GM03348 (cell line): ENCODE measurements around the gene CD52.

Experiments used
- DNase-seq: peaks from one replicate; pipeline ENCODE4 v3.0.0; 2012; ENCODE audit warnings: low spot score

Gene CD52, protein sequence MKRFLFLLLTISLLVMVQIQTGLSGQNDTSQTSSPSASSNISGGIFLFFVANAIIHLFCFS

DNA sequence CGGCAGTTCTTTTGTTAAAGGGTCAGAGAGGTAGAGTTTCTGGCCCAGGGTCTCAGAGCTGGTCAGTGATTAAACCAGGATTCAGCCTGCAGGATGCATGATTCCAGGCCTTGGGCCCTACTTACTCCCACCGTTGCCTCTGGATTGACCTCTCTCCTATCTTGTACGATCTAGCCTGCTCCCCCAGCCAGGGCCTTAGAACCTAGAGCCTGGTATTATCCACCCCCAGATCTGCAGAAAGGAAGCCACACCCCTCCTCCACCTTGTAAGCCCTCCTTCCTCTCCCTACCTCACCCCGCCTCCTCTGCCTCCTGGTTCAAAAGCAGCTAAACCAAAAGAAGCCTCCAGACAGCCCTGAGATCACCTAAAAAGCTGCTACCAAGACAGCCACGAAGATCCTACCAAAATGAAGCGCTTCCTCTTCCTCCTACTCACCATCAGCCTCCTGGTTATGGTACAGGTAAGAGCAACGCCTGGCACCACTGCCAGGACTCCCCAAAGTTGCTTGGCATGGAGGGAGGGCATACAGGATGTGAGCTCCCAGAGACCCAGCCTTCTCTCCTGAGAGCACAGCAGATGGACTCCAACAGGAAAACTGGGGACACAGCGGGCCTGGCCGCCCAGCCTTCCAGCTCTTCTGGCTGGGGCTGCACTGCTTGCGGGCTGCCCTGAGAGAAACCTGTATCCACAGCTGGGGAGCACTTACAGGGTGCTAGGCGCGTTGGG, at the start of gene CD52:
TSS of gene CD52 (plus strand) at position 347 of the 726 bp plus-strand sequence. CDS start at position 407, 60 bp downstream.
- DNase-seq, result no peak

DNA sequence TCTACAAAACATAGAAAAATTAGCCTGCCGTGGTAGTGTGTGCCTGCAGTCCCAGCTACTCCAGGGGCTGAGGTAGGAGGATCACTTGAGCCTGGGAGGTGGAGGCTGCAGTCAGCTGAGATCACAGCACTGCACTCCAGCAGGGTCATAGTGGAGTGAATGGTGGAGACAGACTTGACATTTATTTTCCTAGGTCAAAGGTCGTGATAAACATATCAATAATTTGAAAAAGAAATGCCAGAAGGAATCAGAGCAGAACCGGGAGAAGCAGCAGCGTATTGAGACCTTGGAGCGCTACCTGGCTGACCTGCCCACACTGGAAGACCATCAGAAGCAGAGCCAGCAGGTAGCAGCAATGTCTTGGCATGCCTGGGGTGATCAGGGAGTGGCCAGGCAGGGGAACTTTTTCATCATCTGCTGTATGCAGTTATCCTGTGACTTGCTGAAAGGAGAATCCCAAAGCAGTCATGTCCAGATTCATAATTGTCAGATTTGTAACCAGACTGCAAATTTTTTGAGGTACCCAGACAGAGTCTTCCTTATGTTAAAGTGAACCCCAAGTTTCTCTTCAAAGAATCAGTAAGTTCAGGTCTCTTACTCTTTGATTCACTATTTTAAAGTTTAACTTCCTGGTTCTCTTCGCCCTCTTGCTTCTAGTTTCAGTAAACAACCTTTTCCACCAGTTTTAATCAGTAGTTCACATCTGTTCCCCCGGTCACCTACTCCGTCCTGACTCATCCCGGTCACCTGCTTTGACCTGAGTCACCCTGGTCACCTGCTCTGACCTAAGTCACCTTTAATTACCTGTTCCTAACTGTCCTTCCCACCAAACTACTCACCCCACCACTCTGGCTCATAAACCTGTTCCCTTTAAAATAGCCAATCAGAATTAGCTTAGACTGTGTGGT, 49.2 kb upstream of the CD52 start:
- DNase-seq, result no peak

DNA sequence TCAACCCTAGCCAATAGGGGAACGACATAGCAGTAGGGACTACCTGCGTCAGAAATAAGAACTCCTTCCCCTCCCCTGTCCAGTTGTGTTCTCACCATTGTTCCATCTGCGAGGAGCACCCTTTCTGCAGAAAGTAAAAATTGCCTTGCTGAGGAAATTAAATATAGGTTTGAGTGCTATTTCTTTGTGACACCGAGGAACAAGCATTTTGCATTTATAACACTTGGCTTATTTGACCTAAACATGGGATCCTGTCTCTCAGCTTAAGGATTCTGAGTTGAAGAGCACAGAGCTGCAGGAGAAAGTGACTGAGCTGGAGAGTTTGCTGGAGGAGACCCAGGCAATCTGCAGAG, 48.6 kb upstream of the CD52 start:
- no peak for DNase-seq

DNA sequence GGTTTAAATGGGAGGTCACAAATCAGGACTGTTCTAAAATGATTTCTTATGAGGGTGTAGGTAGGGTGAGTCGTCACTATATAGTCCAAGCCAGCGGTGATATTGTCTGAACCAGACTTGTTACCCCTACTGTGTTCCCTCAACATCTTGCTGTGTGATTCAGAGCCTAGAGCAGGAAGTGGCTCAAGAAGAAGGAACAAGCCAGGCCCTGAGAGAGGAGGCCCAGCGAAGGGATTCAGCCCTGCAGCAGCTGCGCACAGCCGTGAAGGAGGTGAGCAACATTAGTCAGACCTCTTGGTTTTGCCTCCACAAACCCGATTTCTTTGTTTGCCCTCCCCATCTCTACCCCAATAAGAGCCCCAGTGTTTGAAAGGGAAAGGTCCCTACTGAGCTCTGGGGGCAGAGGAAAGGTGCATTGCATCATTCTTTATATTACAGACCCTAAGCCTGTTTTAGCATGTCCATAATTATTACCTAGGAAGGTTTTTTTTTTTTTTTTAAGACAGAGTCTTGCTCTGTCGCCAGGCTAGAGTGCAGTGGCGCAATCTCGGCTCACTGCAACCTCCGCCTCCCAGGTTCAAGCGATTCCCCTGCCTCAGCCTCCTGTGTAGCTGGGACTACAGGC, 42.8 kb upstream of the CD52 start:
- DNase-seq, result no peak

DNA sequence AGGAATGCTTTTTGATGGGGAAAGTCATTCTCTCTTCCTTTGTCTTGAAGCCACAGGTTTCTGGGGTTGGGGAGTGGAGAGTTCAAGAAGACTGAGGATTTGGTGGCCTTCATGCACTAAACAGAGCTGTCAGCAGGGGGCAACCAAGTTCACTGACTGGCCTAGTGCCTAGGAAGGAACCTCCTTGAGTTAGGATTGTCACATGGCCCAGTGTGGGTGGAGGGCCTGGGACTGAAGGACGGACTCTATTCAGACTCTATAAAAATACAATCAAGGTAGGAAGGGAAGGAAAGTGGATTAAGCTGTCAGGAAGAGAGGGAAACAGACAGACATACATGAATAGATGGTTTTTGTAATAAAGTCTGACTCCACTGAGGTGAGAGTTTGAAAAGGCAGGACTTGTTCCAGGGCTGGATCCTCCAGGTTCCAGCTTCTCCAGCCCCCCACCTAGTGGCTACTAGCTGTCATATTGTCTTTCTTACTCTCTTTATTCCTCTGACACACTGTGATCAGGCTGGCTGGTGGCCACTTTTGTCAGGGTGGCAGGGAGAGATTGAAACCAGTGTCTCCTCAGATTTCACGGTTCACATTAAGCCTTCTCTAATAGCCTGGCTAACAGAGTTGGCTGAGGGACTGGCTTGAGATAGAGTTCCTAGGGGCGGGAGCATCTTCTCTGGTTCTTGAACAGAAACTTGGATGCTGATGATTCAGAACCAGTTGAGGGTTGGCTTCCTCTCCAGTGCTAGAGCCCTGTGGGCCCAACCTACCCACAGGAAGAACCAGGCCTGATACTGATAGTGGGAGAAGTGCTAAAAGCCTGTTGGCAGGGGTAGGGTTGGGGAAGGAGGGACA, 42.0 kb upstream of the CD52 start:
- DNase-seq, result peak; percentile 93

DNA sequence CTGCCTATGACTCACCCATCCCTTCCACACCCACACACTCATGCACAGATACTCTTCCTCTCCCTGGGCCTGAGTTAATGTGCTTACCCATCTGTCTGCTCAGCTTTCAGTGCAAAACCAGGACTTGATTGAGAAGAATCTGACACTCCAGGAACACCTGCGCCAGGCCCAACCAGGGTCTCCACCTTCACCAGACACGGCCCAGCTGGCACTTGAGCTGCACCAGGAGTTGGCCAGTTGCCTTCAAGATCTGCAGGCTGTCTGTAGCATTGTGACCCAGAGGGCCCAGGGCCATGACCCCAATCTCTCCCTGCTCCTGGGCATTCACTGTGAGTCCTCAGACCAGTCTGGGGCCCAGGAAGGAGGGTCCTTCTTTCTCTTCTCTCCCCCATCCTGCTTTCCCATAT, 41.3 kb upstream of the CD52 start:
- DNase-seq, result no peak

DNA sequence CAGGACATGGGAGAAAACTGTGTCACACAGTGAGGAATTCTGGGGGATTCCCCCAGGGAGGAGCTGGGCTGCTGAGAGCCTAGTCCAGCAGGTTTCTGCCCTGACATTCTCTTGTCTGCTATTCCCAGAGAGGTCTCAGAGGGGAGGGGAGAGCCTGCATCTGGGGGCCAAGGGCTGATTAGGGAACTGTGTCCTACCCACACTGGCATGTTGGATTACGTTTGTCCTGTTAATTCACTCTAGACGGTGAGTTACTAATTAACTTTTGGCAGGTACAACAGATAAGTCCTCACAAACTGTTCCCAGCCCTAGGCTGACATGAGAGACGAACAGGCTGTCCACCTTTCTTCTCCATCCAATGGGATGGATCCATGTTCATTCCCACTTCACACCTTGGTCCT, 40.5 kb upstream of the CD52 start:
- DNase-seq, result no peak

DNA sequence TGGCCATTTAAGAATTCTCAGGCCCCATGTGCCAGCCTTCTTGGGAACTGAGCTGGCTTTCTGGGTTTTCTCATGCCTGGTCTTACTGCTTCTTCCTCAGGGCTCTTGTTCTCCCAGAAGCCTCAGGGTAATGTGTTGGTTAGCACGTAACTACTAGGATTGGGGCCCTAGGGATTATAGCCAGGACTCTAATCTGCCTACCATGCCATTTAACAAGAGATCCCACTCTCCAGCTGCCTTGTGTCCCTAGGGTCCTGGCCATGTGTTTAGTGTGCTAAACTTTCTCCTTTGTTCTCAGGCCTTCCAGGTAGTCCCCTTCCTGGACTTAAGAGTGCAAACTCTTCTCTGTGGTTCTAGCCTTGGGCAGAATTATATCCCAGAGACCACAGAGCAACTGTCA, 40.0 kb upstream of the CD52 start:
- no peak for DNase-seq

DNA sequence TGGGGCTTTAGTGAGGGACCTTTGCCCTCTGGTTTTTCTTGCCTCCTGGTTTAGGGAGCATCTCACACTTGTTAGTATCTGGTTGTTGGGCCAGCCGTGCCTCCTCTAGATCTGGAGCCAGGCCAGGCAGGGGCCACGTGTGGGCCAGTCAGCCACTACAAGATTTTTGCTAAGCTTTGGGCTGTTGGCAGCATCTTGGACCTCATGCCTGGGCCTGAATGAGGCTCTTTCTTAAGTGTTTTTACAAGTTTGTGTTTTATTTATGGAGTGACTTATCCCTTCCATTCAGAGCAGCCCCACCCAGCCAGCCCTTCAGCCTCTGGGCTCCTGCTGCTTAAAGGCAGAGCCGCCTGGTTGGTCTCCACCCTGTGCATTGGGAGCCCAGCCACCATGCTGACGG, 39.5 kb upstream of the CD52 start:
- DNase-seq, result peak; percentile 68

DNA sequence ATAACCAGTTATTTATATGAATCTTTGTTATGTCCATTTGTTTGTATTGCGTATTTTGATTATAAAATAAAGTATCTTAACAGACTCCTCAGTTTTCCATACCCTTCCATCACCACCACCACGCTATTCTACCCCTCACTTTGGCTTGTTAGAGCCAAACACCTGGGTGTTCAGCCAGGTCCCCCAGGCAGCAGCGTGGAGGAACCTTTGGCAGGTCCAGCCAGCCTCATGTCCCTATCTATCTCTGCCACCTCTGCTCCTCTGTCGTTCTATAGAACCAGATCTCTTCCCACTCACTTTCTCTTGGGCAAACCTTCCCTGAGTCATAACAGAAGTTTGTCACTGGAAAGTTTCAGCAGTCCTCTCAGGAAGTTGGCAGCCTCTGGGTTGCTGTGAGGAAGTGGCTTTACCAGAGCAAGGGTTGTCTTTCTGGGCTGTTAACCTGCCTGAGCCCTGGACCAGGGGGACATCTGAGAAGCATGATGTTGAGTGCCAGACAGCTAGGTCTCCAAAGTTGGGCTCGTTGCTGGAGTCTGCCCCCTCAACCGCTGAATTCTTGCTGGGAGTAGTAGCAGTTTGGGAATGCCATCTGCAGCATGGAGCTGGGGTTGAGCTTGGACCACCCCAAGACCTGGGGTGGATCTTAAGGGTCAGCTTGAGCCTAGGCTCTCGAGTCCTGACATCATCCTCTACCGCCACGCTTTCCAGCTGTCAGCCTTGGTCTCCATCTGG, 38.9 kb upstream of the CD52 start:
- DNase-seq, result peak; percentile 56

DNA sequence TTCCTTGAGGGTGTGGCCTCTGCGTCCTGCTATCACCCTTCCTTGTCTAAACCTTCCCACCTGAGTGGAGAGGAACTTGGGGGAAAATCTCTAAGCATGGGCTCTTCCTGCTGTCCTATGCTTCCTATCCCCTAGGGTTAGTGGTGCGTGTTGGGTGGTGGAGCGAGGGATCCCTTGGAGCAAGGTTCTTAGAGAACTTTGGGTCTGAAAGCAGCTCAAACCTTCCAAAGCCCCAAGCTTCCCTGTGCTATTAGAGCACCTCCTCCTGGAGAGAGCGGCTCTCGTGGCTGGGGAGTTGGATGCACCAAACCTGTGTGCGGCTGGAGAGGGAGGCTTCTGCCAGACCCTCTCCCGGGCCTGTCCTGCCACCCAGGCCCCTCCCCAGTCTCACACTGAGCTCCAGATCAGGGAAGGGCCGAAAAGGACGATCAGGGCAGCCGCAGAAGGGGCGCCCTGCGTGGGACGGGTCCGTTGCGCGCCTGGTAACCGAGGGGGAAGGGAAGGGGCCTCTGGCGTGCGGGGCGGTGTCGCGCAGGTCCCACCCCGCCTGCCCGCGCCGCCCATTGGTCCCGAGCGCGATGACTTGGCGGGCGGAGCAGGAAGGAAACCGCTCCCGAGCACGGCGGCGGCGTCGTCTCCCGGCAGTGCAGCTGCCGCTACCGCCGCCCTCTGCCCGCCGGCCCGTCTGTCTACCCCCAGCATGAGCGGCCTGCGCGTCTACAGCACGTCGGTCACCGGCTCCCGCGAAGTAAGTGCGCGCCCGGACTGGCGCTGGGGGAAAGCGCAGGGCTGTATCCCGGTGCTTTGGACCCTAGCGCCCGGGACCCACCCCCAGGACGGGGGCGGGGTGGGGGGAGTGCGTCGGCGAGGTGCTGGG, 38.1 kb upstream of the CD52 start, which contains the start of gene SH3BGRL3:
TSS of gene SH3BGRL3 (plus strand) at position 631 of the 877 bp plus-strand sequence. CDS start at position 701, 70 bp downstream.
- peak; percentile 97 for DNase-seq

DNA sequence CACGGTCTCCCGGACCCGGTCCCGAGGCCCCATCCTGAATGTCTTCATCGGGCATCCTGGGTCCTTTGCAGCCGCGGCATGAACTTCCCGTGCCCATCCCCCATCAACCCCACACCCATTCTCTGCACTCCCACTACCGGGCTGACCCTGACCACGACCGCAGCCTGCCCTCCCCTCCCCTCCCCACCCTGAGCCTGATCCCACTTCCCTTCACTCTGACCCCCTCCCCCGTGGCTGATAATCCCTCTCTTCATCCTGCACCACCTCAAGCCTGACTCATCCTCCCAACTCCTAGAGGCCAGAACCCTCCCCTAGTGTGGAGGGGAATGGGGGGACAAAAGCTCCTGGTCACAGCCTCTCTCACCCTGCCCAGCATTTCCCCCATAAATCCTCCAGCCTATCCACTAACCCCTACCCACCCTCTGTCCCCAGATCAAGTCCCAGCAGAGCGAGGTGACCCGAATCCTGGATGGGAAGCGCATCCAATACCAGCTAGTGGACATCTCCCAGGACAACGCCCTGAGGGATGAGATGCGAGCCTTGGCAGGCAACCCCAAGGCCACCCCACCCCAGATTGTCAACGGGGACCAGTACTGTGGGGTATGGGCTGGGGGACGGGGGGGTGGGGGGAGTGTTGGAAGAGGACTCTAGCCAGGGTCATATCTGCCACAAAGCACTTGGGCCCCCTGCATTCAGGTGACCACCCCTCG, 37.3 kb upstream of the CD52 start:
- DNase-seq, result peak; percentile 70

DNA sequence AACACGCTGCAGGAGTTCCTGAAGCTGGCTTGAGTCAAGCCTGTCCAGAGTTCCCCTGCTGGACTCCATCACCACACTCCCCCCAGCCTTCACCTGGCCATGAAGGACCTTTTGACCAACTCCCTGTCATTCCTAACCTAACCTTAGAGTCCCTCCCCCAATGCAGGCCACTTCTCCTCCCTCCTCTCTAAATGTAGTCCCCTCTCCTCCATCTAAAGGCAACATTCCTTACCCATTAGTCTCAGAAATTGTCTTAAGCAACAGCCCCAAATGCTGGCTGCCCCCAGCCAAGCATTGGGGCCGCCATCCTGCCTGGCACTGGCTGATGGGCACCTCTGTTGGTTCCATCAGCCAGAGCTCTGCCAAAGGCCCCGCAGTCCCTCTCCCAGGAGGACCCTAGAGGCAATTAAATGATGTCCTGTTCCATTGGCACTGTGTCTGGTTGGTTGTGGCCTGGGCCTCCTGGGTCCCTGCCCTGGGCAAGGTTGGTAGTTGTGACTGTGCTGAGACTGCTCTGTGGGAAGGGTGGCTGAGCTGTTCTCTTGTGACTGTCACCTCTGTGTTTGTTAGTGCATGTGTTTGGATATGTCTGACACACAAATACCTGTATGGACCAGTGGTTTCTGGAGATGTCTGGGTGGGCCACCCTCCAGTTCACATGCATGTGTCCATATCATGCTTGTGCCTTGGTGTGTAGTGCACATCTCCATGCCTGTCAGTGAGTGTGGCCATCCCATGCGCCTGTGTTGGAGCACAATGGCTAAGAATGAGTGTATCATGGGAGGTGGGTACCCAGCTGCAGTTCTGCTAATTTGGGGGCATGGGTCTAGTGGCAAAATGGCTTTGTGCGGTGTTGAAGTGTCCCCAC, 36.4 kb upstream of the CD52 start:
- DNase-seq, result peak; percentile 63

DNA sequence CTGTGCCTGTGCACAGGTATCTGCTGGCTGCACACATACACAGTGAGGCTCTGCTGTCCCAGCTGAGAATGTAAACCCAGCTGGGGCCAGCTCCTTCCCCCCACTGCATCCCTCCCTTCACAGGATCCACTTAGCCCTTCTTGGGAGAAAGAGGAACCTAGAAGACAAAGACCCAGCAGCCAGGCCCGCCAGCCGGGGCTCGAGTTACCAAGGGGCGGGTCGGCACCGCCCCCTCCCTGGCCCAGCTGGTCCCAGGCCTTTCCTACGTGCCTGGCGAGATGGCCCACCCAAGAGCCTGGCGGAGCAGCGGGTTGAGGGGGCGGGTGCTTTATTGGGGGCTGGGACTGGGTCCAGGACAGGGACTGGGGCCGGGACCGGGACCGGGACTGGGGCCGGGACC, 35.8 kb upstream of the CD52 start:
- no peak for DNase-seq

DNA sequence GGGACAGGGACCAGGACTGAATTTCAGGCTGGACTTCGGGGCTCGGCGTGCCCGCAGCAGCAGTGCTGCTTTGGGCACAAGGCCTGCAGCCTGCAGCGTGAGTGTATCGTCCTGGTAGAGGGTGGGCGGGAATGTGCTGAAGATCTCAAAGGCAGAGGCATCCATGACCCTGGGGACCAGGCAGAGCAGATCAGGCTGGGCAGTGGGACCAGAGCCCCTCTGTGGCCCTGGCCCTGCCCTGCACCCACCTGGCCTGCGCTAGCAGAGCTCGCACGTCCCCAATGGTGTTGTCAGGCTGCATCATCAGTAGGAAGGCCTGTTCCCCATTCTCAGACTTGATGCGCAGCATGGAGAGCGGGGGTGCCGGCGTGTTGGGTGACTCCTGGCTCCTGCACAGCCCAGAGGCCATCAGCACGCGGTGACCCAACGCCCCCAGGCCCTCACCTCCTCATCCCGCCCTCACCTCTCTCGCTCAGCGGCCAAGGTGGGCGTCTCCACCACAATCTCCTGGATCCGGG, 35.3 kb upstream of the CD52 start:
- DNase-seq, result no peak

DNA sequence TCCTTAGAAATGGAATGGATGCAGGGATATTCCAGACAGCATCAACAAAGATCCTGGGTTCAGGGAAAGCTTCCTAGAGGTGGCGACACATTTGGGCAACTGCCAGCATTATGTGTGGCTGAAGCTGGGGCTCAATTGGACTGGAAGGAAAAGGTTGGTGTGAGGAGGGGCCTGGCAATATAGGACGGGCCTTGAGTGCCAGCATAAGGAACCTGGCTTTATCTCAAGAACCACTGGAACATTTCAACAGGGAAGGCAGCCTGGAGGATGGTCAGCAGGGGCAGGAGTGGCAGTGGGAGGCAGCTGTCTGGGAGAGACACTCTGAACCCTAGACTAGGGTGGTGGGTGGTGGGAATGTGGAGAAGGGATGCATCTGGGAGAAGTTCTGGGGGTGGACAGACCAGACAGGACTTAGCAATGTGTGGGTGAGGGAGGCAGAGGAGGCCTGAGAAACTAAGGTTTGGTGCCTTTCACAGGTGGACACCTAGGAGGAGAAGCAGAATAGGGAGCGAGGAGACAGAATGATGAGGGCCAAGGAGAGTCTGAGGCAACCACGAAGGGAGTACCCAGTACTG, 34.4 kb upstream of the CD52 start:
- no peak for DNase-seq

DNA sequence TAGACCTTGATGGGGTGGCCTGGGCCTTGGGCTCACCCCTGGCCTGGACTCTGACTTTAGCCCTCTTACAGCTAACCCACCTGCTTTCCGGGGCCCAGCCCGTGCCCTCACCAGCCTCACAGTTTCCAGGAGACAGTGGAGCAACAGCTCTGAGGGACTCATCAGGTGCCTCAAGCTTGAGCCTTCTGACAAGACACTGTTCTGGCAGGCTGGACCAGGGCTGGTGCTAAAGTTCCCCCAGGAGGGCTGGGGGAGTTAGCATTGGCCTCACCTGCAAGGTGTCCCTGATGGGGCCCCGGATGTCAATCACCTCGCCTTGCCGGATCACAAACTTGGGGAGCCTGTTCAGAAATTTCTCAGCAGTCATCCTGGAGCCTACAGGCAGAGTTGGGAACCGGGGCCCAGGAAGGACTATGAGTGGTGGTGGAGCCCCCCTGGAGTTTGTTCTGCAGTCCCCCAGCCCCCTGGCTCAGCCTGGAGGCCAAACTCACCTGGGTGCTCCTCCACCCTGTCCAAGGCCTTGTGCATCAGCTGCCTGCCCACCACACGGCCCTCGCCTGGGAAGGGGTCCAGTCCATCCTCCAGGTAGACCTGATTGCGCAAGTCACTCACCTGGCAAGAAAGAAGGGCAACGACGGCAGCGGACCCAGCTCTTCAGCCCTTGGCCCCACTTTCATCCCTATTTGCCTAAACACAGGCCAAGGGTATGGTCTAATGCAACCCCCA, 33.7 kb upstream of the CD52 start:
- DNase-seq, result no peak
